ENCODE measurements around the gene RAB31. TPM values are rescaled to one million over a fixed set of nuclear protein-coding genes. Genes with fewer than 3 reads are reported as not detected.

RAB31 gene
- polyA plus RNA-seq, 2 of the 4 experiments (the other 2 are of a cell fraction) = 16.9 to 46.3 TPM

DNA sequence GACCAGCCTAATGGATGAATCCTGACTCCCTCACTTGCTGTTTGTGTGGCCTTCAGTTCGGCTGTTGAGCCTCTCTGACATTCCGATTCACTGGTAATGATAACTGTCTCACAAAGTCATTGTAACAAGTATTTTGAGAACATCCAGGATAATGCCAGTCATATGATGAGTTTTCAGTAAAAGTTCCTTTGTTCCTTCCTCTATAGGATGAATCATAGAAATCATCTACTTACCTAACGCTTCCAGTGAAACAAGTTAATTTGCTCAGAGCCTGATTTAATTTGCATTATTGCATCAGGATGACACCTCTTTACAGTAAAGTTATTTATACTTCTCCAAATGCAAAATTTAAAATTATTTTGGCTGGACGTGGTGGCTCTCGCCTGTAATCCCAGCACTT, 32.0 kb downstream of the RAB31 start (continued):
- TF ChIP-seq, protein P1, sequence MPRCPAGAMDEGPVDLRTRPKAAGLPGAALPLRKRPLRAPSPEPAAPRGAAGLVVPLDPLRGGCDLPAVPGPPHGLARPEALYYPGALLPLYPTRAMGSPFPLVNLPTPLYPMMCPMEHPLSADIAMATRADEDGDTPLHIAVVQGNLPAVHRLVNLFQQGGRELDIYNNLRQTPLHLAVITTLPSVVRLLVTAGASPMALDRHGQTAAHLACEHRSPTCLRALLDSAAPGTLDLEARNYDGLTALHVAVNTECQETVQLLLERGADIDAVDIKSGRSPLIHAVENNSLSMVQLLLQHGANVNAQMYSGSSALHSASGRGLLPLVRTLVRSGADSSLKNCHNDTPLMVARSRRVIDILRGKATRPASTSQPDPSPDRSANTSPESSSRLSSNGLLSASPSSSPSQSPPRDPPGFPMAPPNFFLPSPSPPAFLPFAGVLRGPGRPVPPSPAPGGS (IDR thresholded peaks at IDR 0.05) = no peak
- TF ChIP-seq HDAC2 (IDR thresholded peaks at IDR 0.05) = no peak
- no peak for TF ChIP-seq JUN (IDR thresholded peaks at IDR 0.05)
- TF ChIP-seq, protein P2, sequence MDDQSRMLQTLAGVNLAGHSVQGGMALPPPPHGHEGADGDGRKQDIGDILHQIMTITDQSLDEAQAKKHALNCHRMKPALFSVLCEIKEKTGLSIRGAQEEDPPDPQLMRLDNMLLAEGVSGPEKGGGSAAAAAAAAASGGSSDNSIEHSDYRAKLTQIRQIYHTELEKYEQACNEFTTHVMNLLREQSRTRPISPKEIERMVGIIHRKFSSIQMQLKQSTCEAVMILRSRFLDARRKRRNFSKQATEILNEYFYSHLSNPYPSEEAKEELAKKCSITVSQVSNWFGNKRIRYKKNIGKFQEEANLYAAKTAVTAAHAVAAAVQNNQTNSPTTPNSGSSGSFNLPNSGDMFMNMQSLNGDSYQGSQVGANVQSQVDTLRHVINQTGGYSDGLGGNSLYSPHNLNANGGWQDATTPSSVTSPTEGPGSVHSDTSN (IDR thresholded peaks at IDR 0.05) = no peak

DNA sequence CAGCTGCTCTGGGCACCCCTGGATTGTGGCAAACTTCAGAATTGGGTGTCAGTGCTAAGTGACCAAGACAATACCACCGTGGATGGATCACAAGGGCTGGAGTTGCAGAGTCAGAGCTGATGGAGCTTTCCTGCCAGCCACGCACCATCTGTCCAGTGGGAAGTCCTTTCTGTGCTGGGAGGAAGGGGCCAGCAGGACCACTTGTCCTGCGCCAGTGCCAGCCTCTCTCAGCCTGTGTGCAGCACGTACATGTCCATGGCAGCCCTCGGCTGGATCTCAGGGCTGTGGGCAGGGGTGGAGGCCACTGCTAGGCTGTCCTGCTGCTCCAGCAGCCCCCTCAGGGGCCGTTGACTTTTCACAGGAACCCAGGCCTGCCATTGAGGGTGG, 33.3 kb downstream of the RAB31 start:
- H3K4me2 ChIP-seq = peak overlapping the region; percentile 75
- no peak for ATAC-seq
- POLR2A ChIA-PET = interaction anchor here (0.6 kb wide), 1 partner anchor 670 kb away, joined by 4 read pairs; no protein-coding TSS in a partner anchor
- FAIRE-seq = no peak
- peaks cover 7% of the 10 kb centered on the region; the same call in 1 of the 3 replicates for H3K9me3 ChIP-seq
- CTCF ChIA-PET = interaction anchor here (0.6 kb wide), 1 partner anchor 302 kb away, joined by 6 read pairs; no protein-coding TSS in a partner anchor
- H3K4me3 ChIP-seq = no peak overlapping the region
- TF ChIP-seq POLR2A (IDR thresholded peaks at IDR 0.05; ENCODE audit: low read length) = no peak
- no peak for TF ChIP-seq NFE2L2 (conservative IDR thresholded peaks at IDR 0.05; ENCODE audit: low read length)
- DNase-seq (ENCODE audit: low read depth in 1 of 2, low spot score in 1 of 2) = no peak
- H3K4me1 ChIP-seq = peaks cover 62% of the 10 kb centered on the region
- H3K27ac ChIP-seq = peak overlapping the region; percentile 86 to 88
- 80% methylated on average over 5 of the region's 6 CpGs for WGBS (ENCODE audit: missing lambda C conversion rate)

DNA sequence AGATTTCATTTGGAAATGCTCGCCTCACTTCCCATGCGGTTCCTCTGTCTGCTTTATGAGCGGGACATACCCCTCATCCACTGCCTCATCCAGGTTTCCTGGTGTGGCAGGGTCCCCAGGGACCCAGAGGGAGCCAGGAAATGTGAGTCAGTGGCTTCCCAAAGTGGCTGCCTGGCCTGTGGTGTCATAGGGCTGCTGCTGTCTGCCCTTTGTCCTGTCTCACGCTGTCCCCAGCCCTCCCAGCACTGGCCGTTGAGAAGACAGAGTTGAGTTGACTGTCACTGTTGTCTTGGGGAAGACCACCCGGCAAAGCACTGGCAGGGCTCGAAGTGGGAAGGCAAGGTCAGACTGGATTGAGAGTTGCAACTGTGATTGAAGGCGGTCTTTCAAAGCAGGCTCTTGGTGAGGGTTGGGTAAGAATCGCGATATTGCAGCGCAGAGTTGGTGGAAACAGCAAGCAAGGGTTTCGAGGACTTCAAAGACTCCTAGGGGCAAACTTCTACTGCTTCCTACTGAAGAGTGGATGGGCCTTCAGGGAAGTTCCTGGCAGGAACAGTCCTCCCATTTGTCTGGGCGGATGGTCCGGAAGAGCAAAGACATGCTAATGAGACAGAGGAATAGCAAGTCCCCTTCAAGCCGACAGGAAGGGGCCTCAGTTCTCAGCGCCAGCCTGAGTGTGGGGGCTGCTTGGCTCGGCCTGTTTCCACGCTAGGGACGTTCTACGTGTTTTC, 33.9 kb downstream of the RAB31 start:
- Histone ChIP-seq H3K4me1 (peaks cover 56% of the 10 kb centered on the region), H3K27ac (peak overlapping the region; percentile 86 to 88), H3K9me3 (peaks cover 8% of the 10 kb centered on the region; the same call in 1 of the 3 replicates), H3K4me3 (no peak overlapping the region; the same call in 2 of the 3 replicates), H3K4me2 (peak overlapping the region; percentile 75)
- ATAC-seq (peak in 1 of 2 experiments; percentile 23; a peak in 3 of 6 replicates), DNase-seq (ENCODE audit: low read depth in 1 of 2, low spot score in 1 of 2) (peak in 1 of 2 experiments; percentile 43), FAIRE-seq (no peak)
- ChIA-PET POLR2A (interaction anchor here (1.5 kb wide), 1 partner anchor 171 kb away, joined by 4 read pairs; the partner anchor contains the start of gene VAPA), CTCF (interaction anchor here (0.6 kb wide), 1 partner anchor 303 kb away, joined by 6 read pairs; no protein-coding TSS in a partner anchor)
- TF ChIP-seq RAD21 (conservative IDR thresholded peaks at IDR 0.05 in 1 of 2, IDR thresholded peaks at IDR 0.05 in 1 of 2) (no peak), GATA3 (IDR thresholded peaks at IDR 0.05; ENCODE audit: borderline replicate concordance) (no peak), ZC3H11A (IDR thresholded peaks at IDR 0.05) (no peak), TFCP2L1 (CRISPR knock-in tag; IDR thresholded peaks at IDR 0.05) (no peak), MAFK (IDR thresholded peaks at IDR 0.05; ENCODE audit: partially characterized antibody) (no peak), CEBPB (IDR thresholded peaks at IDR 0.05) (no peak), CHD2 (IDR thresholded peaks at IDR 0.05; ENCODE audit: low read length, partially characterized antibody) (no peak)
- TF ChIP-seq, protein P3, sequence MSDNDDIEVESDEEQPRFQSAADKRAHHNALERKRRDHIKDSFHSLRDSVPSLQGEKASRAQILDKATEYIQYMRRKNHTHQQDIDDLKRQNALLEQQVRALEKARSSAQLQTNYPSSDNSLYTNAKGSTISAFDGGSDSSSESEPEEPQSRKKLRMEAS (IDR thresholded peaks at IDR 0.05) = no peak
- 72% methylated on average over 18 of the region's 20 CpGs for WGBS (ENCODE audit: missing lambda C conversion rate)

DNA sequence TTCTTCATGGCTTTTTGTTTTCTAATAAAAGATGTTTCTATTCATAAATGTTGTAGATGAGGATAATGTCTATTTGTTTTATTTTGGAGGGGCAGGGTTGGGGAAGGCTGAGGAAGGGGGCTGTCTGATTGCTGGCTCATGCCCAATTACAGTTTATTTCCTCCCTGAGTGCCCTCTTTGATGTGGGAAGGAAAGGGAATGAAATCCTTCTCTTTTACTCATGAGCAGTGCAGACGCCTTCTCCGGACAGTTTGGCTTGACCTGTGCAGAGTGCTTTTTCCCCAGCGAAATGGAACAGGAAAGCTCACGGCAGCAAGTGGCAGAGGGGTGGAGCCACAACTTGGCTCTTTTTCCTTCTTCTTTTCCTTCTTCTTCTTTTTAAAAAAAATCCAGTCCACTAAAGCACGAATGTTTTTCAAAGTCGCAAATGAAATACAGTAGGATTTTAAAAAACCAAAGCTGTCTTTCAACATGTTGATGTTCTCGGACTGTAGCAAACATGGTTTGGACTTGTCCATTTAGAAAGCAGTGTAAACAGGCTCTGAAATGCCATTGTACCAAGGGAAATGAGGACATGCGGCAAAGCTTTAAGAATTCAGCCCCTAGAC, 34.5 kb downstream of the RAB31 start:
- FAIRE-seq (no peak), ATAC-seq (peak; percentile 48 to 63; a peak in 4 of 6 replicates), DNase-seq (ENCODE audit: low read depth in 1 of 2, low spot score in 1 of 2) (peak in 1 of 2 experiments; percentile 32)
- H3K4me1 ChIP-seq = peaks cover 49% of the 10 kb centered on the region
- ChIA-PET CTCF (interaction anchor here (0.6 to 1.1 kb wide), 4 partner anchors 27 to 701 kb away, joined by 3 read pairs; no protein-coding TSS in a partner anchor), POLR2A (interaction anchor here (0.6 to 1.5 kb wide), 6 partner anchors 34 to 171 kb away, joined by 3 to 4 read pairs (median 4); partner anchors contain the start of genes RAB31 and VAPA)
- peaks cover 8% of the 10 kb centered on the region; the same call in 1 of the 3 replicates for H3K9me3 ChIP-seq
- H3K4me2 ChIP-seq = peak overlapping the region; percentile 75
- 4% methylated on average over 8 of the region's 8 CpGs for WGBS (ENCODE audit: missing lambda C conversion rate)
- H3K4me3 ChIP-seq = peak overlapping the region; percentile 11; the same call in 1 of the 3 replicates
- TF ChIP-seq RAD21 (conservative IDR thresholded peaks at IDR 0.05 in 1 of 2, IDR thresholded peaks at IDR 0.05 in 1 of 2) = no peak
- TF ChIP-seq, protein P4, sequence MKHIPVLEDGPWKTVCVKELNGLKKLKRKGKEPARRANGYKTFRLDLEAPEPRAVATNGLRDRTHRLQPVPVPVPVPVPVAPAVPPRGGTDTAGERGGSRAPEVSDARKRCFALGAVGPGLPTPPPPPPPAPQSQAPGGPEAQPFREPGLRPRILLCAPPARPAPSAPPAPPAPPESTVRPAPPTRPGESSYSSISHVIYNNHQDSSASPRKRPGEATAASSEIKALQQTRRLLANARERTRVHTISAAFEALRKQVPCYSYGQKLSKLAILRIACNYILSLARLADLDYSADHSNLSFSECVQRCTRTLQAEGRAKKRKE (CRISPR knock-in tag; IDR thresholded peaks at IDR 0.05; ENCODE audit: low read depth) = peak; percentile 12; the same call in 1 of the 2 replicates
- TF ChIP-seq FOSL2 (IDR thresholded peaks at IDR 0.05) = no peak
- no peak for TF ChIP-seq FOSL2 (CRISPR knock-in tag; IDR thresholded peaks at IDR 0.05)
- TF ChIP-seq SREBF2 (IDR thresholded peaks at IDR 0.05) = no peak
- peak overlapping the region; percentile 86 to 88 for H3K27ac ChIP-seq

Data from A549 (cell line).